HepG2 (cell line): ENCODE measurements around the gene LRRC8C. TPM values are rescaled to one million over a fixed set of nuclear protein-coding genes. Genes with fewer than 3 reads are reported as not detected.
A peak's percentile ranks its signal among the peaks of the same experiment; 100 is the strongest.

ENCODE experiments used
- CEBPB ChIP-seq: IDR thresholded peaks from 2 replicates; pipeline ENCODE4 v1.6.1; 2011; ENCODE audit warnings: low read depth, low read length, improper control_type of control experiment, borderline replicate concordance
- DMAP1 ChIP-seq: IDR thresholded peaks from 2 replicates; pipeline ENCODE4 v1.6.1; 2016
- HNRNPL ChIP-seq: fragments of 200-400 bp; formaldehyde crosslinking; IDR thresholded peaks from 2 replicates; pipeline ENCODE4 v1.6.1; 2017; ENCODE audit warnings: mild to moderate bottlenecking, low read depth, low read length
- HOXA7 ChIP-seq: sonication (generic); formaldehyde crosslinking; IDR thresholded peaks from 2 replicates; pipeline ENCODE4 v1.8.1; 2022; ENCODE audit warnings: mild to moderate bottlenecking, missing genetic modification reagents, moderate library complexity
- ISL2 ChIP-seq: sonication (generic); formaldehyde crosslinking; IDR thresholded peaks from 2 replicates; pipeline ENCODE4 v1.5.0; 2020; ENCODE audit warnings: missing genetic modification reagents
- KDM2A ChIP-seq: sonication (generic); formaldehyde crosslinking; IDR thresholded peaks from 2 replicates; pipeline ENCODE4 v1.4.0; 2020; ENCODE audit warnings: low read depth, missing genetic modification reagents, borderline replicate concordance
- KDM3A ChIP-seq: IDR thresholded peaks from 2 replicates; pipeline ENCODE4 v1.6.1; 2018; ENCODE audit warnings: low read depth, missing compliant biosample characterization
- KLF9 ChIP-seq: IDR thresholded peaks from 2 replicates; pipeline ENCODE4 v1.6.1; 2016; ENCODE audit warnings: low read depth
- MXD1 ChIP-seq: sonication (generic); formaldehyde crosslinking; IDR thresholded peaks from 2 replicates; pipeline ENCODE4 v1.4.0; 2020; ENCODE audit warnings: mild to moderate bottlenecking, missing genetic modification reagents
- NFE2 ChIP-seq: sonication (generic); formaldehyde crosslinking; IDR thresholded peaks from 2 replicates; pipeline ENCODE4 v1.4.0; 2020; ENCODE audit warnings: missing genetic modification reagents
- PRDM10 ChIP-seq: sonication (generic); formaldehyde crosslinking; IDR thresholded peaks from 2 replicates; pipeline ENCODE4 v1.4.0; 2020; ENCODE audit warnings: low read depth, missing genetic modification reagents
- RAD51 ChIP-seq: fragments of 450-650 bp; IDR thresholded peaks from 2 replicates; pipeline ENCODE4 v1.6.1; 2016; ENCODE audit warnings: borderline replicate concordance
- RELA ChIP-seq: sonication (generic); formaldehyde crosslinking; IDR thresholded peaks from 2 replicates; pipeline ENCODE4 v1.4.0; 2020; ENCODE audit warnings: missing genetic modification reagents
- TCF12 ChIP-seq, 2 experiments: fragments of 450-650 bp in 1 of 2; sonication (generic) in 1 of 2; formaldehyde crosslinking in 1 of 2; IDR thresholded peaks; 2 replicates each; pipeline versions ENCODE4 v1.6.1 to v1.8.0; 2017 to 2022; ENCODE audit warnings: antibody characterized with exemption in 1 of 2, mild to moderate bottlenecking in 1 of 2, missing genetic modification reagents in 1 of 2, moderate library complexity in 1 of 2
- TOPORS ChIP-seq: sonication (generic); formaldehyde crosslinking; IDR thresholded peaks from 2 replicates; pipeline ENCODE4 v1.8.0; 2023; ENCODE audit warnings: mild to moderate bottlenecking, missing genetic modification reagents
- ZBTB7B ChIP-seq: sonication (generic); formaldehyde crosslinking; IDR thresholded peaks from 2 replicates; pipeline ENCODE4 v1.4.0; 2020; ENCODE audit warnings: missing genetic modification reagents
- ZNF281 ChIP-seq: sonication (generic); formaldehyde crosslinking; IDR thresholded peaks from 2 replicates; pipeline ENCODE4 v1.4.0; 2020; ENCODE audit warnings: missing genetic modification reagents, borderline replicate concordance
- ZNF335 ChIP-seq: sonication (generic); formaldehyde crosslinking; IDR thresholded peaks from 2 replicates; pipeline ENCODE4 v1.4.0; 2020; ENCODE audit warnings: missing genetic modification reagents
- ZNF652 ChIP-seq: IDR thresholded peaks from 2 replicates; pipeline ENCODE4 v1.6.1; 2016; ENCODE audit warnings: low read depth, borderline replicate concordance
- polyA plus RNA-seq, 8 experiments: library from polyadenylated mRNA; depleted of rRNA in 3 of 8; stranded (reverse) in 7 of 8; unstranded in 1 of 8; fragments of >200 nt; fragmentation: Illumina TruSeq in 4 of 8; extraction: Trizol in 4 of 8; gene quantifications; 2 replicates each; pipeline versions ENCODE4 v1.2.1 to v1.2.3, GENCODE V29; 2011 to 2016; ENCODE audit warnings: low read depth in 4 of 8, missing spikeins in 1 of 8, mixed read lengths in 1 of 8; ENCODE audit not compliant: insufficient read depth in 1 of 8
- total RNA-seq, 5 experiments: library from RNA; depleted of rRNA; stranded (reverse); fragments of >200 nt; fragmentation: Illumina TruSeq; extraction: Trizol; gene quantifications; 2 replicates each; pipeline ENCODE4 v1.2.3, GENCODE V29; 2016; ENCODE audit warnings: low read depth in 1 of 5
- TF ChIP-seq, protein P1 (sequence below): sonication (generic); formaldehyde crosslinking; IDR thresholded peaks from 2 replicates; pipeline ENCODE4 v1.5.0; 2020; ENCODE audit warnings: mild to moderate bottlenecking, missing genetic modification reagents, borderline replicate concordance
- TF ChIP-seq, protein P2 (sequence below): IDR thresholded peaks from 2 replicates; pipeline ENCODE4 v1.6.1; 2016; ENCODE audit warnings: missing genetic modification reagents, missing compliant biosample characterization

LRRC8C gene
- total and polyA plus RNA-seq, 2 of the 13 experiments (the other 11 are each of a cell fraction or from before 2014, with no cell fraction given), result 0.22 to 0.32 TPM

GRCh38 chr1:89609781-89610456 lies 23.0 kb upstream of the LRRC8C start (continued):
- peak; percentile 22; the same call in 1 of the 2 replicates for TF ChIP-seq ZNF281
- TF ChIP-seq ZBTB7B (CRISPR knock-in tag), result 0 out of 2 replicates have a peak, but pooled peaks have one; percentile 39
- TF ChIP-seq HOXA7 (CRISPR knock-in tag), result no peak
- TF ChIP-seq KLF9 (CRISPR knock-in tag), result no peak
- TF ChIP-seq, protein P1, sequence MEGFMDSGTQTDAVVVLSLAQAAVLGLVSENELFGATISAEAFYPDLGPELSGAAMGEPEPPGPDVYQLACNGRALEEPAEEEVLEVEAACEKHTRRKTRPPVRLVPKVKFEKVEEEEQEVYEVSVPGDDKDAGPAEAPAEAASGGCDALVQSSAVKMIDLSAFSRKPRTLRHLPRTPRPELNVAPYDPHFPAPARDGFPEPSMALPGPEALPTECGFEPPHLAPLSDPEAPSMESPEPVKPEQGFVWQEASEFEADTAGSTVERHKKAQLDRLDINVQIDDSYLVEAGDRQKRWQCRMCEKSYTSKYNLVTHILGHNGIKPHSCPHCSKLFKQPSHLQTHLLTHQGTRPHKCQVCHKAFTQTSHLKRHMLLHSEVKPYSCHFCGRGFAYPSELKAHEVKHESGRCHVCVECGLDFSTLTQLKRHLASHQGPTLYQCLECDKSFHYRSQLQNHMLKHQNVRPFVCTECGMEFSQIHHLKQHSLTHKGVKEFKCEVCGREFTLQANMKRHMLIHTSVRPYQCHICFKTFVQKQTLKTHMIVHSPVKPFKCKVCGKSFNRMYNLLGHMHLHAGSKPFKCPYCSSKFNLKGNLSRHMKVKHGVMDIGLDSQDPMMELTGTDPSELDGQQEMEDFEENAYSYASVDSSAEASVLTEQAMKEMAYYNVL (CRISPR knock-in tag), result no peak
- TF ChIP-seq DMAP1, result no peak
- TF ChIP-seq TOPORS, result no peak
- TF ChIP-seq KDM3A (CRISPR knock-in tag), result no peak
- TF ChIP-seq KDM2A, result peak; percentile 59; the same call in 1 of the 2 replicates
- TF ChIP-seq NFE2 (CRISPR knock-in tag), result no peak
- no peak for TF ChIP-seq RAD51
- no peak for TF ChIP-seq MXD1 (CRISPR knock-in tag)
- TF ChIP-seq TCF12 (IDR thresholded peaks at IDR 0.05), result no peak
- TF ChIP-seq TCF12 (CRISPR knock-in tag; IDR thresholded peaks at IDR 0.05), result 0 out of 2 replicates have a peak, but pooled peaks have one; percentile 35
- TF ChIP-seq, protein P2, sequence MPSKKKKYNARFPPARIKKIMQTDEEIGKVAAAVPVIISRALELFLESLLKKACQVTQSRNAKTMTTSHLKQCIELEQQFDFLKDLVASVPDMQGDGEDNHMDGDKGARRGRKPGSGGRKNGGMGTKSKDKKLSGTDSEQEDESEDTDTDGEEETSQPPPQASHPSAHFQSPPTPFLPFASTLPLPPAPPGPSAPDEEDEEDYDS (CRISPR knock-in tag), result peak; percentile 73
- no peak for TF ChIP-seq PRDM10 (CRISPR knock-in tag)
- TF ChIP-seq HNRNPL, result peak; percentile 90; the same call in 1 of the 2 replicates
- no peak for TF ChIP-seq ZNF652 (CRISPR knock-in tag)
- TF ChIP-seq ISL2, result no peak
- no peak for TF ChIP-seq ZNF335 (CRISPR knock-in tag)
- no peak for TF ChIP-seq CEBPB
- TF ChIP-seq RELA (CRISPR knock-in tag), result no peak
